ENCODE measurements around the gene SLC35D1. TPM values are rescaled to one million over a fixed set of nuclear protein-coding genes. Genes with fewer than 3 reads are reported as not detected.

The SLC35D1 gene
- total RNA-seq, 1 donor from 2014 or later: 3.9 TPM

DNA sequence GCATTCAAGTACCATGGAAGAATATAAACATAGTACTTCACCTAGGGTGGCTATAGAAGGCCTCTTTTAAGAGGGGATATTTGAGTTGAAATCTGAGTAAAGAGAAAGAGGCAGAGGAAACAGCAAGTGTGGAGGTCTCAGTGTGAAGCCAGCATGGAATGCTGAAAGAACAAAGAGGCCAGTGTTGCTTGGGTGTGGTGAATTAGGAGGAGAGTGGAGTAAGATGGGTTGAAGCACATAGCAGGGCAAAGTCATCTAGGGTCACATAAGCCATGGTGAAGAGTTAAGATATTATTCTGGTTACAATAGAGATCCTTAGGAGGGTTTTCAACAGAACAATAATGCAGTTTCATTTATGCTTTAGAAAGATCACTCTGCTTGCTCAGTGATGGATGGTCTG is 43.4 kb upstream of the SLC35D1 start:
- H3K4me2 ChIP-seq: peak overlapping the region; percentile 49
- peak overlapping the region; percentile 26 for H3K27ac Mint-ChIP-seq
- no peaks in the 10 kb centered on the region for H3K27me3 ChIP-seq
- peaks cover 9% of the 10 kb centered on the region for H3F3A ChIP-seq (ENCODE audit: low read depth)
- DNase-seq (ENCODE audit: low spot score): peak; percentile 62
- H4K20me1 ChIP-seq (ENCODE audit: low read depth): no peaks in the 10 kb centered on the region
- no peak for TF ChIP-seq EZH2phosphoT487 (IDR thresholded peaks at IDR 0.05)
- H3K9me3 ChIP-seq (ENCODE audit: low read depth): no peaks in the 10 kb centered on the region
- no peak overlapping the region for H3K9ac ChIP-seq
- H3K36me3 Mint-ChIP-seq: no peaks in the 10 kb centered on the region
- H3K36me3 ChIP-seq: no peaks in the 10 kb centered on the region
- no peak overlapping the region for H3K4me3 ChIP-seq
- H3K4me1 Mint-ChIP-seq: peaks cover 10% of the 10 kb centered on the region
- H3K4me3 Mint-ChIP-seq: no peak overlapping the region
- H3K27me3 Mint-ChIP-seq (ENCODE audit: insufficient read depth, low read depth): peaks cover 5% of the 10 kb centered on the region
- peaks cover 19% of the 10 kb centered on the region for H3K4me1 ChIP-seq
- H3K79me2 ChIP-seq (ENCODE audit: low read depth): no peaks in the 10 kb centered on the region
- no peak overlapping the region for H3K27ac ChIP-seq
- H2AFZ ChIP-seq (replicated peaks): no peak overlapping the region
- H3K9me3 Mint-ChIP-seq: no peaks in the 10 kb centered on the region

DNA sequence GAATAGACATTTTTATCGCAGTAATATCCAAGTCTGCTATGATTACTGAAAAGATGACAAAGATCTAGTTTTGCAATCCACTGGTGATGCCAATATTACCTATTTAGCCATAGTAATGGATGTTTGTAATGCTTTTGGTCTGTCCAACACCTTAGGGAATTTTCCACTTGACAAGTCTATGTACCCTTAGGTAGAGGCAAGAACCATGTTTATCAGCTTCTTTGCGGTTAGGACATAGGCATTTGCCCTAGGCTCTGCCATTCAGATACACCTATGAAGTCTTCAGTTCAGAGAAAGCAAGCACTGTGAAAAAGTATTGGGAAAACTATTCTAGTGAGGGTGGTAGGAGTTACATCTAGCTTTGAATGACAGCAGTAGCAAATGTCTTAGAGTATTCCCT is 40.2 kb upstream of the SLC35D1 start:
- Histone ChIP-seq H3K27ac (no peak overlapping the region), H3K4me1 (peaks cover 12% of the 10 kb centered on the region), H2AFZ (replicated peaks) (no peak overlapping the region), H4K20me1 (ENCODE audit: low read depth) (no peaks in the 10 kb centered on the region), H3F3A (ENCODE audit: low read depth) (peaks cover 9% of the 10 kb centered on the region), H3K36me3 (no peaks in the 10 kb centered on the region), H3K4me3 (no peak overlapping the region), H3K4me2 (no peak overlapping the region), H3K79me2 (ENCODE audit: low read depth) (no peaks in the 10 kb centered on the region), H3K27me3 (no peaks in the 10 kb centered on the region), H3K9me3 (ENCODE audit: low read depth) (no peaks in the 10 kb centered on the region), H3K9ac (no peak overlapping the region)
- peaks cover 4% of the 10 kb centered on the region for H3K9me3 Mint-ChIP-seq
- TF ChIP-seq, protein P1, sequence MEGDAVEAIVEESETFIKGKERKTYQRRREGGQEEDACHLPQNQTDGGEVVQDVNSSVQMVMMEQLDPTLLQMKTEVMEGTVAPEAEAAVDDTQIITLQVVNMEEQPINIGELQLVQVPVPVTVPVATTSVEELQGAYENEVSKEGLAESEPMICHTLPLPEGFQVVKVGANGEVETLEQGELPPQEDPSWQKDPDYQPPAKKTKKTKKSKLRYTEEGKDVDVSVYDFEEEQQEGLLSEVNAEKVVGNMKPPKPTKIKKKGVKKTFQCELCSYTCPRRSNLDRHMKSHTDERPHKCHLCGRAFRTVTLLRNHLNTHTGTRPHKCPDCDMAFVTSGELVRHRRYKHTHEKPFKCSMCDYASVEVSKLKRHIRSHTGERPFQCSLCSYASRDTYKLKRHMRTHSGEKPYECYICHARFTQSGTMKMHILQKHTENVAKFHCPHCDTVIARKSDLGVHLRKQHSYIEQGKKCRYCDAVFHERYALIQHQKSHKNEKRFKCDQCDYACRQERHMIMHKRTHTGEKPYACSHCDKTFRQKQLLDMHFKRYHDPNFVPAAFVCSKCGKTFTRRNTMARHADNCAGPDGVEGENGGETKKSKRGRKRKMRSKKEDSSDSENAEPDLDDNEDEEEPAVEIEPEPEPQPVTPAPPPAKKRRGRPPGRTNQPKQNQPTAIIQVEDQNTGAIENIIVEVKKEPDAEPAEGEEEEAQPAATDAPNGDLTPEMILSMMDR (IDR thresholded peaks at IDR 0.05): no peak
- TF ChIP-seq EZH2phosphoT487 (IDR thresholded peaks at IDR 0.05) (no peak), EZH2 (IDR thresholded peaks at IDR 0.05) (no peak)
- H3K27ac Mint-ChIP-seq: no peak overlapping the region
- H3K36me3 Mint-ChIP-seq: no peaks in the 10 kb centered on the region
- H3K4me3 Mint-ChIP-seq: no peak overlapping the region
- peaks cover 10% of the 10 kb centered on the region for H3K4me1 Mint-ChIP-seq
- H3K27me3 Mint-ChIP-seq (ENCODE audit: insufficient read depth, low read depth): peaks cover 5% of the 10 kb centered on the region
- no peak for DNase-seq (ENCODE audit: low spot score)

DNA sequence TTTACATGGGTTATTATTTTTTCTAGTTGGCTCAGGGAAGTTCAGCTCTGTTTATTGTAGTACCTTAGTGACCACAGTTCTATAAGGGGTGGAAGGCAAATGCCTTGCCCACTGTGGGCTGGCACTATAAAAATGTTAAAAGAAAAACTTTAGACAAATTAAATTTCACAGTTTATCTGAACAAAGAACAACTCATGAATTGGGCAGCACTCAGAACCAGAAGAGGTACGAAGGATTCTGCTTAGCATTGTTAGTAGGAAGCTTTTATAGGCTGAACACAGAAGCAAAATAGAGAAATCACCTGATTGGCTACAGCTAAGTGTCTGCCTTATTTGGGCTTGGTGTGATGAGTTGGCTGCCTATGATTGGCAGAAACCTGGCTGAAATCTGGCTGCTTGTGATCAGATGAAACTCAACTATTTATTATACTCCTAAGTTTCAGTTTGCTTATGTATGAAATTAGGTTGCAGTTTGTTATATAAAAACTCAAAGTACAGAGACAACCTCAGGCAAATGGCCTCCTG is 35.8 kb upstream of the SLC35D1 start:
- Histone ChIP-seq H3K9ac (no peak overlapping the region), H3K9me3 (ENCODE audit: low read depth) (no peaks in the 10 kb centered on the region), H3F3A (ENCODE audit: low read depth) (no peaks in the 10 kb centered on the region), H3K4me2 (no peak overlapping the region), H3K79me2 (ENCODE audit: low read depth) (no peaks in the 10 kb centered on the region), H3K4me1 (peaks cover 8% of the 10 kb centered on the region), H3K27ac (no peak overlapping the region), H3K4me3 (no peak overlapping the region), H2AFZ (replicated peaks) (no peak overlapping the region), H3K27me3 (no peaks in the 10 kb centered on the region), H3K36me3 (no peaks in the 10 kb centered on the region), H4K20me1 (ENCODE audit: low read depth) (no peaks in the 10 kb centered on the region)
- Mint-ChIP-seq H3K4me3 (no peak overlapping the region), H3K4me1 (peaks cover 8% of the 10 kb centered on the region), H3K9me3 (peaks cover 7% of the 10 kb centered on the region), H3K27me3 (ENCODE audit: insufficient read depth, low read depth) (no peaks in the 10 kb centered on the region), H3K36me3 (no peaks in the 10 kb centered on the region), H3K27ac (no peak overlapping the region)
- no peak for TF ChIP-seq EZH2 (IDR thresholded peaks at IDR 0.05)
- no peak for TF ChIP-seq EZH2phosphoT487 (IDR thresholded peaks at IDR 0.05)
- TF ChIP-seq, protein P1 (IDR thresholded peaks at IDR 0.05): no peak
- DNase-seq (ENCODE audit: low spot score): no peak

DNA sequence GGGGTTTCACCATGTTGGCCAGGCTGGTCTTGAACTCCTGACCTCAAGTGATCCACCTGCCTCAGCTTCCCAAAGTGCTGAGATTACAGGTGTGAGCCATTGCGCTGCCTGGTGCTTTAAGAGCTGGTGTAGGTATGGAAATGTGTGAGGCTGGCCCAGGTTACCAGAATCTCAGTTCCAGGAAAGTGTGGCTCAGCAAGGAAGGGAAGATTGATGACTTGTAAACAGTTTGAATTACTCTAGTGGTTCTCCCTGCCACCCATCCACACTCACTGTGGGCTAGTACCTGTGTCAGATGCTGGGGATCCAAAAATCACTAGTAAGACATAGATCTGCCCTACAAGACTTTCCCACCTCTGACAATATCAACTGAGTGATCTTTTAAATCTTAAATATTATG is 34.5 kb upstream of the SLC35D1 start:
- no peaks in the 10 kb centered on the region for H3K27me3 Mint-ChIP-seq (ENCODE audit: insufficient read depth, low read depth)
- peaks cover 9% of the 10 kb centered on the region for H3K4me1 Mint-ChIP-seq
- no peak overlapping the region for H3K4me3 Mint-ChIP-seq
- H3K4me1 ChIP-seq: peaks cover 8% of the 10 kb centered on the region
- no peaks in the 10 kb centered on the region for H4K20me1 ChIP-seq (ENCODE audit: low read depth)
- no peaks in the 10 kb centered on the region for H3K36me3 Mint-ChIP-seq
- H3K9me3 ChIP-seq (ENCODE audit: low read depth): no peaks in the 10 kb centered on the region
- H3K36me3 ChIP-seq: no peaks in the 10 kb centered on the region
- no peak overlapping the region for H3K4me2 ChIP-seq
- no peak for TF ChIP-seq EZH2 (IDR thresholded peaks at IDR 0.05)
- TF ChIP-seq EZH2phosphoT487 (IDR thresholded peaks at IDR 0.05): no peak
- TF ChIP-seq, protein P1 (IDR thresholded peaks at IDR 0.05): no peak
- H3K4me3 ChIP-seq: no peak overlapping the region
- DNase-seq (ENCODE audit: low spot score): no peak
- H3K27ac ChIP-seq: no peak overlapping the region
- H2AFZ ChIP-seq (replicated peaks): no peak overlapping the region
- H3K27me3 ChIP-seq: no peaks in the 10 kb centered on the region
- H3K9ac ChIP-seq: no peak overlapping the region
- H3K9me3 Mint-ChIP-seq: peaks cover 7% of the 10 kb centered on the region
- no peak overlapping the region for H3K27ac Mint-ChIP-seq
- no peaks in the 10 kb centered on the region for H3K79me2 ChIP-seq (ENCODE audit: low read depth)
- no peaks in the 10 kb centered on the region for H3F3A ChIP-seq (ENCODE audit: low read depth)

All from neural progenitor cell (in vitro differentiated cells).